ENCODE data around the gene CACFD1. TPM values are rescaled to one million over a fixed set of nuclear protein-coding genes. Genes with fewer than 3 reads are reported as not detected.

Gene CACFD1
- total RNA-seq, 2 donors from 2014 or later, result 2.4 to 7.0 TPM

- Mint-ChIP-seq H3K27me3 (peaks cover 2 to 11% of the 10 kb centered on the region in 2 donors), H3K36me3 (no peaks in the 10 kb centered on the region), H3K9me3 (no peaks in the 10 kb centered on the region), H3K27ac (no peak overlapping the region), H3K4me3 (no peak overlapping the region), H3K4me1 (ENCODE audit: low read depth in 2 of 2) (no peaks in the 10 kb centered on the region)
- ATAC-seq (peak; percentile 53 to 73), DNase-seq (ENCODE audit: low spot score) (no peak)
Observed at GRCh38 chr9:133428617-133429101, 31.1 kb upstream of the CACFD1 start.

DNA sequence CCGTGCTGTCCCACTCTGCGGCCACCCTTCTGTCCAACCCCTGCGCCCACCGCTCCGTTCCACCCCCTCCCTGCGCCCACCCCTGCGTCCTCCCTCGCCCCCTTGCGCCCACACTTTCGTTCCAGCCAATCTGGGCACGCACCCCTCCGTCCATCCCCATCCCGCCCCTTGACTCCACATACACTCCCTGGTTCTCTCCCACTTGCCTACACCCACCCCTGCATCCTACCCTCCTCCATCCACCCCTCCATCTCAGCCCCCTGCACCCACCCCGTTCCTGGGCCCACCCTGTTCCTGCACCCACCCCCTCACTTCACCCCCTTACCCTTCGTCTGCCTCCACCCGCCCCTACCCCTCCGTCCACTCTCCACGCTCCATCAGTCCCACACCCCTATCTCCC is 30.6 kb upstream of the CACFD1 start:
- no peaks in the 10 kb centered on the region for H3K9me3 Mint-ChIP-seq
- H3K4me1 Mint-ChIP-seq (ENCODE audit: low read depth in 2 of 2), result no peaks in the 10 kb centered on the region
- no peak overlapping the region for H3K27ac Mint-ChIP-seq
- no peak overlapping the region for H3K4me3 Mint-ChIP-seq
- DNase-seq (ENCODE audit: low spot score) (no peak), ATAC-seq (no peak)
- H3K36me3 Mint-ChIP-seq, result no peaks in the 10 kb centered on the region
- peaks cover 2 to 11% of the 10 kb centered on the region in 2 donors for H3K27me3 Mint-ChIP-seq

- DNase-seq (ENCODE audit: low spot score), result no peak
- no peaks in the 10 kb centered on the region for H3K9me3 Mint-ChIP-seq
- H3K36me3 Mint-ChIP-seq, result no peaks in the 10 kb centered on the region
- ATAC-seq, result no peak
- no peak overlapping the region for H3K27ac Mint-ChIP-seq
- H3K4me3 Mint-ChIP-seq, result no peak overlapping the region
- H3K4me1 Mint-ChIP-seq (ENCODE audit: low read depth in 2 of 2), result no peaks in the 10 kb centered on the region
- peaks cover 2 to 11% of the 10 kb centered on the region in 2 donors for H3K27me3 Mint-ChIP-seq
Observed at GRCh38 chr9:133429641-133430161, 30.1 kb upstream of the CACFD1 start.

DNA sequence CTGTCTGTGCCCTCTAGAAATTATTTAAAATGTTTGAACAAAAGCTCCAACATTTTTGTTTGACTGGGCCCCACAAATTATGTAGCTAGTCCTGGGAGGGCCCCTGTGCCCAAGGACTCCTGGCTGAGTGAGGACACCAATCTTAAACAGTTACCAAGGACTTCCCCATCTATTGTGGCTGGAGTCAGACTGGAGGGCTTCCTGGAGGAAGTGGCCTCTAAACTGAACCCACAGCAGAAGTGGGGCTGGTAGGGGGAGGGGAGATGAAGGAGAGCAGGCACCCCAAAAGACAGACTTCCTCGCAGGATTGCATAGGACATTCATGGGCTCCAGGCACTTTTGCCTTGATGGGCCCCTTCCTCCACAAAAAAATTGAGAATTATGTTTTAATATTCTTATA is 29.5 kb upstream of the CACFD1 start:
- ATAC-seq, result no peak
- H3K36me3 Mint-ChIP-seq, result no peaks in the 10 kb centered on the region
- H3K4me3 Mint-ChIP-seq, result no peak overlapping the region
- no peak overlapping the region for H3K27ac Mint-ChIP-seq
- no peaks in the 10 kb centered on the region for H3K4me1 Mint-ChIP-seq (ENCODE audit: low read depth in 2 of 2)
- no peaks in the 10 kb centered on the region for H3K9me3 Mint-ChIP-seq
- H3K27me3 Mint-ChIP-seq, result peaks cover 2 to 11% of the 10 kb centered on the region in 2 donors
- no peak for DNase-seq (ENCODE audit: low spot score)

DNA sequence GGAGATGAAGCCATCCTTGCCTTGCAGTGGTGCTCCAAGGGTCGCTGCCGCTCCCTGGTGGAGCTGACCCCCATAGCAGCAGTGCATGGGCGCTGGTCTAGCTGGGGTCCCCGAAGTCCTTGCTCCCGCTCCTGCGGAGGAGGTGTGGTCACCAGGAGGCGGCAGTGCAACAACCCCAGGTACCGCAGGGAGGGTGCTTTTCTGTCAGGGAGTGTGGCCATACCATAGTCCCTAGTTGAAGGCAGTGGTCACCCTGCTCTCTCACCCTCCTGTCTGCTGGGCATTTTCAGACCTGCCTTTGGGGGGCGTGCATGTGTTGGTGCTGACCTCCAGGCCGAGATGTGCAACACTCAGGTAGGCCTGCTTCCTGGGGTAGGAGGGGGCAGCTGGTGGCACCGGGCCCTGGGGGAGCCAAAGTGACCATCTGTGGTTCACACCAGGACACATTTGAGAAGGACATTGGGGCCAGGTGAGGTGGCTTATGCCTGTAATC is 26.4 kb upstream of the CACFD1 start:
- no peak for DNase-seq (ENCODE audit: low spot score)
- Mint-ChIP-seq H3K9me3 (no peaks in the 10 kb centered on the region), H3K27me3 (no peaks in the 10 kb centered on the region), H3K27ac (no peak overlapping the region), H3K36me3 (no peaks in the 10 kb centered on the region), H3K4me1 (ENCODE audit: low read depth in 2 of 2) (no peaks in the 10 kb centered on the region), H3K4me3 (no peak overlapping the region)
- ATAC-seq, result no peak

GRCh38 chr9:133436681-133437080 is 23.1 kb upstream of the CACFD1 start:
- Mint-ChIP-seq H3K36me3 (no peaks in the 10 kb centered on the region), H3K9me3 (no peaks in the 10 kb centered on the region), H3K4me3 (no peak overlapping the region), H3K4me1 (ENCODE audit: low read depth in 2 of 2) (peaks cover 0 to 2% of the 10 kb centered on the region in 2 donors), H3K27ac (no peak overlapping the region), H3K27me3 (no peaks in the 10 kb centered on the region)
- DNase-seq (ENCODE audit: low spot score) (no peak), ATAC-seq (no peak)

- Mint-ChIP-seq H3K9me3 (no peaks in the 10 kb centered on the region), H3K4me3 (no peak overlapping the region), H3K27me3 (no peaks in the 10 kb centered on the region), H3K27ac (no peak overlapping the region), H3K36me3 (no peaks in the 10 kb centered on the region), H3K4me1 (ENCODE audit: low read depth in 2 of 2) (peaks cover 0 to 2% of the 10 kb centered on the region in 2 donors)
- ATAC-seq (no peak), DNase-seq (ENCODE audit: low spot score) (no peak)
Observed at GRCh38 chr9:133437753-133438531, 21.8 kb upstream of the CACFD1 start.

DNA sequence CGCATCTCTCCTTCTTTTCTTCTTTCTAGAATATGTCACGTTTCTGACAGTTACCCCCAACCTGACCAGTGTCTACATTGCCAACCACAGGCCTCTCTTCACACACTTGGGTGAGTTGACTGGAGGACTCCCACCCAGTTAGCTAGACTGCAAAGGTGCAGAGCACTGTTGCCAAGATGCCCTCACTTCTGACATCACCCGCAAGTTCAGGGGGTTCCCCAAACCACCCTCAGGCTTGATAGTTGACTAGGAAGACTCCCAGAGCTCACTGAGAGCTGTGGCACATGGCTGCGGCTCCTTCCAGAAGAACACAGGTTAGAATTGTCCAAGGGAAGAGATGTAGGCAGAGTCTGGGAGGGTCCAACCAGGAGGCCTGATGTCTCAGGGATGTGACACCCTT is 20.4 kb upstream of the CACFD1 start:
- no peak overlapping the region for H3K4me3 Mint-ChIP-seq
- no peaks in the 10 kb centered on the region for H3K27me3 Mint-ChIP-seq
- DNase-seq (ENCODE audit: low spot score) (no peak), ATAC-seq (no peak)
- H3K9me3 Mint-ChIP-seq, result no peaks in the 10 kb centered on the region
- no peaks in the 10 kb centered on the region for H3K36me3 Mint-ChIP-seq
- no peak overlapping the region for H3K27ac Mint-ChIP-seq
- peaks cover 0 to 2% of the 10 kb centered on the region in 2 donors for H3K4me1 Mint-ChIP-seq (ENCODE audit: low read depth in 2 of 2)

GRCh38 chr9:133440874-133441273 is 18.9 kb upstream of the CACFD1 start:
- ATAC-seq (no peak), DNase-seq (ENCODE audit: low spot score) (no peak)
- peaks cover 0 to 2% of the 10 kb centered on the region in 2 donors for H3K4me1 Mint-ChIP-seq (ENCODE audit: low read depth in 2 of 2)
- no peaks in the 10 kb centered on the region for H3K9me3 Mint-ChIP-seq
- no peak overlapping the region for H3K27ac Mint-ChIP-seq
- no peak overlapping the region for H3K4me3 Mint-ChIP-seq
- no peaks in the 10 kb centered on the region for H3K36me3 Mint-ChIP-seq
- no peaks in the 10 kb centered on the region for H3K27me3 Mint-ChIP-seq

DNA sequence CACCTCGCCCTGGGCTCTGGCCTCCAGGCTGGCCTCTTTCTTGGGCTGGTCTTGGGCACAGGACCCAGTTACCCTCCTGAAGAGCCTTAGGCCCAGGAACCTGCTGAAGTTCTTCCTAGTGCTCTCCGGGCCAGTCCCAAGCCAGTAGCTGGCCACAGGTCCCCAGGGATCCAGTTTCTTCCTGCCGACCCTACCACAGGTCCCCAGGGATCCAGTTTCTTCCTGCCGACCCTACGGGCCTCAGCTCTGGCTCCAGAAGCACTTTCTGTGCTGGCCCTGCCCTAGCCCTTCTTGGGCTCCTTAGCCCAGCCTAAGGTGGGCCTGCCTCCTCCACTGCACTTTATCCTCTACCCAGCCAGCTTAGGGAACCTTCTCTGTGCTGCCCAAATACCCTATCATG is 18.2 kb upstream of the CACFD1 start:
- no peak for ATAC-seq
- no peak overlapping the region for H3K27ac Mint-ChIP-seq

GRCh38 chr9:133443248-133443647 is 16.5 kb upstream of the CACFD1 start:
- ATAC-seq (no peak), DNase-seq (ENCODE audit: low spot score) (no peak)
- no peak overlapping the region for H3K27ac Mint-ChIP-seq
- no peaks in the 10 kb centered on the region for H3K36me3 Mint-ChIP-seq
- no peaks in the 10 kb centered on the region for H3K9me3 Mint-ChIP-seq
- no peak overlapping the region for H3K4me3 Mint-ChIP-seq
- peaks cover 0 to 2% of the 10 kb centered on the region in 2 donors for H3K4me1 Mint-ChIP-seq (ENCODE audit: low read depth in 2 of 2)
- H3K27me3 Mint-ChIP-seq, result peaks cover 2 to 8% of the 10 kb centered on the region in 2 donors

More for the DNA sequence above, 18.2 kb upstream of the CACFD1 start:
- H3K27me3 Mint-ChIP-seq, result peaks cover 2 to 6% of the 10 kb centered on the region in 2 donors
- H3K36me3 Mint-ChIP-seq, result no peaks in the 10 kb centered on the region
- H3K4me3 Mint-ChIP-seq, result no peak overlapping the region
- DNase-seq (ENCODE audit: low spot score), result no peak
- H3K9me3 Mint-ChIP-seq, result no peaks in the 10 kb centered on the region
- peaks cover 0 to 2% of the 10 kb centered on the region in 2 donors for H3K4me1 Mint-ChIP-seq (ENCODE audit: low read depth in 2 of 2)

DNA sequence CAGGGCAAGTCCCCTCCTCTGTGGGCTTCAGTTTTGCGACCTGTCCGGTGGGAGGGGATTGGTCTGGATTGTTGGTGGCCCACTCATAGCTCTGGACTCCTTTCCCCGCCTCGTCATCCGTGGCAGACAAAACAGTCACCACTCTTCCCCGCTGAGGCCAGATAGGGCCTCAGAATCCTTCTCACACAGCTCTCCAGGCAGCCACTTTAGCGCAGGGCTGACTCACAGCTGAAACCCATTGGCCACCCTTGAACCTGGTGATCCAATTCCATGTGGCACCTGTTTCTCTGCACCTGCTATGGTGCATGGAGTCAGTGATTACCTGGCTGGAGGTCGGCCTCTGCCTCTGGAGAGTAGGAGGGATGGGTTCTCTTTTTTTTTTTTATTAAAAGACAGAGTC is 15.8 kb upstream of the CACFD1 start:
- ATAC-seq (no peak), DNase-seq (ENCODE audit: low spot score) (no peak)
- no peaks in the 10 kb centered on the region for H3K36me3 Mint-ChIP-seq
- peaks cover 0 to 2% of the 10 kb centered on the region in 2 donors for H3K4me1 Mint-ChIP-seq (ENCODE audit: low read depth in 2 of 2)
- no peak overlapping the region for H3K27ac Mint-ChIP-seq
- peaks cover 2 to 8% of the 10 kb centered on the region in 2 donors for H3K27me3 Mint-ChIP-seq
- H3K4me3 Mint-ChIP-seq, result no peak overlapping the region
- no peaks in the 10 kb centered on the region for H3K9me3 Mint-ChIP-seq

DNA sequence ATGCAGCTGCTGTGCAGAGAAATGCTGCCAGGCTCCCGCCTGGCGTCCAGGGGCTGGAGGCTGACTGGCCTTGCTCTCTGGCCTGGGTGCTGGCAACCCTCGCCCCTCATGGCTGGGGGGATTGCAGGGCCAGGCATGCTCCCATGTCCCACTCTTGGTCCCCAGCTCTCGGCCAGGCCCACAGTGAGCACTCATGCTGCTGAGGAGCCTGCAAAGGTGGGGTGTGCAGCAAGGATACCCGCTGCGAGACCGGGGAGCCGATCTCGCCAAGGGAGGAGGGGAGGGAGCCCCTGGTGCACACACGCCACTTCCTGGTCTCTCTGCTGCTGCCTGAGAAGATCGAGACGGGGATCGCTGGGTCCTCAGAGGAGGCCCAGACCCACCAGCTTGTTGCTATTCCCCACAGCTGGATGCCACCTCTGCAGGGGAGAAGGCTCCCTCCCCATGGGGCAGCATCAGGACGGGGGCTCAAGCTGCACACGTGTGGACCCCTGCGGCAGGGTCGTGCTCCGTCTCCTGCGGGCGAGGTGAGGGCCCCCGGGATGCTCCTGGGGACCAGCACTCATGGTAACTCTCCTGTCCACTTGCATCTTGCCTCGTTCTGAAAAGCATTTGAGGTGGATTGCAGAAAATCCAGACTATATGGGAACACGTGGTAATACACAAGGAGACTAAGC is 14.3 kb upstream of the CACFD1 start:
- Mint-ChIP-seq H3K27ac (no peak overlapping the region), H3K27me3 (peaks cover 2 to 8% of the 10 kb centered on the region in 2 donors), H3K4me3 (no peak overlapping the region), H3K36me3 (no peaks in the 10 kb centered on the region), H3K4me1 (ENCODE audit: low read depth in 2 of 2) (no peaks in the 10 kb centered on the region), H3K9me3 (no peaks in the 10 kb centered on the region)
- ATAC-seq, result no peak
- DNase-seq (ENCODE audit: low spot score), result no peak

GRCh38 chr9:133448487-133448972 is 11.2 kb upstream of the CACFD1 start:
- DNase-seq (ENCODE audit: low spot score) (no peak), ATAC-seq (peak; percentile 5 to 53)
- H3K27me3 Mint-ChIP-seq, result peaks cover 2 to 8% of the 10 kb centered on the region in 2 donors
- no peak overlapping the region for H3K27ac Mint-ChIP-seq
- no peaks in the 10 kb centered on the region for H3K36me3 Mint-ChIP-seq
- H3K4me1 Mint-ChIP-seq (ENCODE audit: low read depth in 2 of 2), result no peaks in the 10 kb centered on the region
- H3K9me3 Mint-ChIP-seq, result no peaks in the 10 kb centered on the region
- H3K4me3 Mint-ChIP-seq, result no peak overlapping the region

All from natural killer cell treated with Interleukin-12 subunit alpha and Interleukin-12 subunit beta and Interleukin-15 and Interleukin-18, amount 100 ng/mL, for 72 hours (primary cell).